Measurements from ENCODE around the gene FBXL13.
"Not testable (repeated sequence)": the region's sequence is repeated elsewhere in the genome, so short reads cannot be mapped to it uniquely, and the experiment has no call there.

FBXL13 gene

GRCh38 chr7:102810916-102811315 is 263.7 kb downstream of the FBXL13 start:
- no peak for DNase-seq

- no peak for DNase-seq
These were observed 268.0 kb downstream of the FBXL13 start for GRCh38 chr7:102806613-102807012.

GRCh38 chr7:102795987-102796595 is 278.5 kb downstream of the FBXL13 start:
- not testable (repeated sequence) for DNase-seq

- not testable (repeated sequence) for DNase-seq
These were observed 280.0 kb downstream of the FBXL13 start for GRCh38 chr7:102794567-102794966.

GRCh38 chr7:102791831-102792230 is 282.8 kb downstream of the FBXL13 start:
- not testable (repeated sequence) for DNase-seq

- DNase-seq = not testable (repeated sequence)
These were observed 283.2 kb downstream of the FBXL13 start for GRCh38 chr7:102791367-102791766.

- not testable (repeated sequence) for DNase-seq
These were observed 284.1 kb downstream of the FBXL13 start for GRCh38 chr7:102790364-102791100.

- not testable (repeated sequence) for DNase-seq
These were observed 285.8 kb downstream of the FBXL13 start for GRCh38 chr7:102788770-102789169.

GRCh38 chr7:102780926-102781325 is 293.7 kb downstream of the FBXL13 start:
- not testable (repeated sequence) for DNase-seq

- DNase-seq = not testable (repeated sequence)
These were observed 295.9 kb downstream of the FBXL13 start for GRCh38 chr7:102778663-102779062.

- DNase-seq = not testable (repeated sequence)
These were observed 298.4 kb downstream of the FBXL13 start for GRCh38 chr7:102776217-102776616.

GRCh38 chr7:102770467-102770866 is 304.1 kb downstream of the FBXL13 start:
- DNase-seq = not testable (repeated sequence)

- DNase-seq = not testable (repeated sequence)
These were observed 304.9 kb downstream of the FBXL13 start for GRCh38 chr7:102769657-102770192.

- DNase-seq = not testable (repeated sequence)
These were observed 311.2 kb downstream of the FBXL13 start for GRCh38 chr7:102763295-102763905.

All from effector CD8-positive, alpha-beta T cell (primary cell).